ENCODE results near the gene CPNE5. TPM values are rescaled to one million over a fixed set of nuclear protein-coding genes. Genes with fewer than 3 reads are reported as not detected.
A peak's percentile ranks its signal among the peaks of the same experiment; 100 is the strongest.
"Not testable (repeated sequence)": the region's sequence is repeated elsewhere in the genome, so short reads cannot be mapped to it uniquely, and the experiment has no call there.

CPNE5 gene
- total RNA-seq, 1 donor from 2014 or later: 0.13 TPM

- no peak for DNase-seq (ENCODE audit: low read depth)
These were observed 110.7 kb downstream of the CPNE5 start for GRCh38 chr6:36728289-36729160.

DNA sequence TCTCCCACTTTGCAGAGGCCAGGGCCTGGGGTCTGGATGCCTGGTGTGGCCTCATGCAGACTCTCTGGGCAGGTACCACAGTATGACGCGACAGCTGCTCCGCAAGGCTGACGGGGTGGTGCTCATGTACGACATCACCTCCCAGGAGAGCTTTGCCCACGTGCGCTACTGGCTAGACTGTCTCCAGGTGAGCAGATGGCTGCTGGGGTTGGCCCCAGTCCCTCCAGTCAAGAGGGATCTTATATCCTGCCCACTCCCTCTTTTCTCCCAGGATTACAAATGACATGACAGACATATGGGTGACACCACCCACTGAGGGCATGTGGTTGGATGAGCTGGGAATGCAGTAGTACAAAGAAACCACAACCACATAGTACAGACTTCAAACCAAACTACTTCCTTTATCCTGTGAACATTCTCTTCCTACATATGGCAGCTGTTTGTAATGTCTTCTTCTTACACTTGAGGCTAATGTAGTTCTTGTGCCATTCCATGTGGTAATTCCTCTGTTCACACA lies 111.7 kb downstream of the CPNE5 start:
- peak; percentile 35 for DNase-seq (ENCODE audit: low read depth)

GRCh38 chr6:36725581-36725980 lies 113.7 kb downstream of the CPNE5 start:
- DNase-seq (ENCODE audit: low read depth): no peak

DNA sequence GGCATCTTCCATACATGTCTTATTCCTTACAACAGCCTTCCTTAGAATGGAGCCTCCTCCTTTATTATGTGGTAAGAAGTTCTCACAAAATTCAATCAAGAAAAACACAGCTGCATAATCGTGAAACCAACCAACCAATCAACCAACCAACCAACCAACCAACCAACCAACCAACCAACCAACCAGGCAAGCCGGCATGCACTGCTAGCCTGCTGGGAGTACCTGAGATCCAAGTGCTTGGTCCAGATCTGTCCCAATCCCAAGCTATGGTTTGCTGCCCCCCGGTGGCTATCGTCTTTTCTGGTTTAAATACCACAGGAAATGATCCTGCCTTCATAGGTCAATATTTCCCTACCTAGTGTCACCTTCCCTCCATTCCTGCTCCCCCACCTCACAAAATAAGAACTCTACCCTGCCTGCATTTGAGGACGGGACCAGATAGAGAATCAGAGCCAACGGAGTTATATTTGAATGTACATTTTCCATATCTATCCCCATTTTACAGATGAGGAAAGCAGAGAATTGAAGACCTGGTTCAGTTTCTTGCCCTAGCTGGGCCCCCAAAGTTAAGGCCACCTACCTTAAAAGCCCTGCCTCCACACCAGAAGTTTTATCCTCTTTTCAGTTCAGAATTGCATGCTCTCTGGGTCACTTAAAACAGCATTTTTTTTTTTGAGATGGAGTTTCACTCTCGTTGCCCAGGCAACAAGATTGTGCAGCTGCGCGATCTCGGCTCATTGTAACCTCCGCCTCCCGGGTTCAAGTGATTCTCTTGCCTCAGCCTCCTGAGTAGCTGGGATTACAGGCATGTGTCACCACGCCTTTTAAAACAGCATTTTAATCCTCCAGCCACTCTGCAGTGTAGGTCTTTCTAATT lies 114.5 kb downstream of the CPNE5 start:
- DNase-seq (ENCODE audit: low read depth): peak; percentile 75

DNA sequence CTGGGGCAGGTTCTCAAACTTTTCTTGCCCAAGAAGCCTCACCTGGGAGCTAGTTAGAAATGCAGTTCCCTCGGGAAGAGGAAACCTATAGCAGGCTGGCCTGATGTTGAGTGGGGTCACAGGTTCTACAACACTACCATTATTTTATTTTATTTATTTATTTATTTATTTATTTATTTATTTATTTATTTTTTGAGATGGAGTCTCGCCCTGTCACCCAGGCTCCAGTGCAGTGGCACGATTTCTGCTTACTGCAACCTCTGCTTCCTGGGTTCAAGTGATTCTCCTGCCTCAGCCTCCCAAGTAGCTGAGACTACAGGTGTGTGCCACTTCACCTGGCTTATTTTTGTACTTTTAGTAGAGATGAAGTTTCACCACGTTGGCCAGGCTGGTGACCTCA lies 115.3 kb downstream of the CPNE5 start:
- not testable (repeated sequence) for DNase-seq (ENCODE audit: low read depth)

DNA sequence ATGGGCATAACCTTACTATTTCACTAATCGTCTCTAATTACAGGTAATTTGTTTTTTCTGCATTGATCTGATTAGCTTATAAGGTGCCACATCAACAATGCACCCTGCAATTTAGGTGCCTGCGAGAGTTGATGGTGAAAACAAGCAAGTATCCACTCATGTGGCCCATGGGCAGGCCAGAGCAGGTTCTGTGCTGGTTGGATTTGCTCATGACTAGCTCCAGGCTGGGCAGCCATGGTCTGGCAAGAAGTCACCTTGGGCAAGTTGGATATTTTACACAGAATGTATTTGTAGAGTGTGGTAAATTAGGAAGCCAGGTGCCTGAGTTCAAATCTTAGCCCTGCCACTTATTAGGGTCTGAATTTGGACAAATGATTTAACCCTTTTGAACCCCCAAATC lies 116.4 kb downstream of the CPNE5 start:
- no peak for DNase-seq (ENCODE audit: low read depth)

DNA sequence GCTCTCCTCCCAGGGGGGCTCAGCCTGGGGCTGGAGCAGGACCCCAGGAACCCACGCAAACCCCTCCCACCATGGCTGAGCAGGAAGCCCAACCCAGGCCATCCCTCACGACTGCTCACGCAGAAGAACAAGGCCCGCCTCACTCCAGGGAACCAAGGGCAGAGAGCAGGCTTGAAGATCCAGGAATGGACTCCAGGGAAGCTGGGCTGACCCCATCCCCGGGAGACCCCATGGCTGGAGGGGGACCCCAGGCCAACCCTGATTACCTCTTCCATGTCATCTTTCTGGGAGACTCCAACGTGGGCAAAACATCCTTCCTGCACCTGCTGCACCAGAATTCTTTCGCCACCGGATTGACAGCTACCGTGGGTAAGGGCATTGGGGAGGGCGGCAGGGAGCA lies 116.9 kb downstream of the CPNE5 start:
- DNase-seq (ENCODE audit: low read depth): no peak

DNA sequence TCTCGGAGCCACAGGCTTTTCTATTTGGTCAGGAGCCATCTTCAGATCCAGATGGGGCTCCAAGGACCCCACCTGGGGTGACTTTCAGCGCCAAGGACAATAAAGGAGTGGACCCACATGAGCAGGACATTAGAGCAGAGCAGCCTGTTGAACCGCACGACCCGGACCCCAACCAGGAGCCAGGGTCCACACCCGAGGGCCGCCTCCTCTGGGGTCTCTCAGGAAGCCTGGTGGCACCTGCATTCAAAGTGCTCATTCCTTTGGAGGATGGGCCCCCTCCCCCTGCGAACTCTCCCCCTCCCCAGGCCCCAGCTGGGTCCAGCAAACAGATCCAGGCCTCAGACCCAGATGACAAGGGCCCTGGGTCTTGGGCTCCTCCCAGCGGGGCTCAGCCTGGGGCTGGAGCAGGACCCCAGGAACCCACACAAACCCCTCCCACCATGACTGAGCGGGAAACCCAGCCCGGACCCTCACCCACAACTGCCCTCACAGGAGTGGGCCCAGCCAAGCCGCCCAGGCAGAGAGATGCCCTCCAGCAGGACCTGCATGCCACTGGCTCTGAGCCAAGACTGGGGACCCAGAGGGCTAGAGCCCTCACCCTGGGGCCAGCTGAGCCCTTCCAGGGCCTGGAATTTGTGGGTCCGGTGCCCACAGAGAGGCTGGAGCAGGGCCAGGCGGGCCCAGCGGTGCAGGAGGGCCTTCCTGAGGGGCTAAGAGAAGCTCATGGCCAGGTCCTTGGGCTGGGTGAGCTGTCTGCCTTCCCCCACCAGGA lies 117.7 kb downstream of the CPNE5 start:
- DNase-seq (ENCODE audit: low read depth): no peak

DNA sequence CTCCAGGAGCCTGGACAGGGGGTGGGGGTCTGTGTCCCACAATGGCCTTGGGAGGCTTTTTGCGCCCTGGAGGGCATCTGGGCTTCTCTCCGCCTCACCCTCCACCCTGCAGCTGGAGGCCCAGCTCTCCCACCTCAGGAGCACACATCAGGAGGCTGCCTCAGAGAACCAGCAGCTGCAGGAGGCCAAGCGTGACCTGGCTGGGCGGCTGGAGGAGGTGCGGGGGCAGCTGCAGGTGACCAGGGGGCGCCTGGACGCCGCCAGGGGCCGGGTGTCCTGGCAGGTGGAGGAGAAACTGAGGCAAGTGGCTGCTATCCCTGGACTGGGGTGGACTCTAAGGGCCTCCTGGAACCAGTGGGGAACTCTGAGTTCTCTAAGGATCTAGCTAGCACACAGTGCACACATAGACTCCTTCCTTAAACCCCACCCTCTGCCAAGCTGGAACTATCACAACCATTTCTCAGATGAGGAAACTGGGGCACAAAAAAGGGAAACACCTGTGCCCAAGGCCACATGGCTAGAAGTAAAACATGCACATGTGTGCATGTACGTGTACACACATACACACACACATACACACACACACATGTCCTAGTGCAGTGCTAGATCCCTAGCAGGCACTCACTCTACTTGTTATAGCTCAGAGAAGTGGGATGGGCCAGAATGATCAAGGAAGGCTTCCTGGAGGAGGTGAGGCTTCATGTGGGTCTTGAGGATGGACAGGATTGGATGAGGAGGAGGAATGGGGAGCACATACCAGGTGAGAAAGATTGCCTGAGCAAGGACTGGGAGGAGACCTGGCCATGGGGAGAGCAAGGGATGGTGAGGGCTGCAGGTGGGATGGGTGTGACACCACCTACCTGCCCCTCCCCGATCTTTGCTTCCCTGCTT lies 118.7 kb downstream of the CPNE5 start:
- no peak for DNase-seq (ENCODE audit: low read depth)

DNA sequence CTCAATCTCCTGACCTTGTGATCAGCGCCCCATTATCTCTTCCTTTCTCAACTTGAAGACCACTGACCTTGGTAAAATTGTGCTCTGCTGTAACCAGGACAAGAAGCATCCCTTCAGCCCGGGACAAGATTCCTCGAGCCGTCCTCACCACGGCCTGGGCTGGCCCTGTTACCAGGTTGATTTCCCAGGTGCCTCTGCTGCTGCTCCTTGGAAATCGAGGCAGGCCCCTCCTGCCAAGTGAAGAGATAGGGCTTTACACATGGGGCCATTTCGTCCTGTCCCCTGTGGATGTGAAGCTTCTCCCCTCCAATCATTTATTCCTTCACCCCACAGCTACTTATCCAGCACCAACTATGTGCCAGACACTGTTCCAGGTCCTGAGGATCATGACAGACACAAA lies 120.1 kb downstream of the CPNE5 start:
- DNase-seq (ENCODE audit: low read depth): no peak

DNA sequence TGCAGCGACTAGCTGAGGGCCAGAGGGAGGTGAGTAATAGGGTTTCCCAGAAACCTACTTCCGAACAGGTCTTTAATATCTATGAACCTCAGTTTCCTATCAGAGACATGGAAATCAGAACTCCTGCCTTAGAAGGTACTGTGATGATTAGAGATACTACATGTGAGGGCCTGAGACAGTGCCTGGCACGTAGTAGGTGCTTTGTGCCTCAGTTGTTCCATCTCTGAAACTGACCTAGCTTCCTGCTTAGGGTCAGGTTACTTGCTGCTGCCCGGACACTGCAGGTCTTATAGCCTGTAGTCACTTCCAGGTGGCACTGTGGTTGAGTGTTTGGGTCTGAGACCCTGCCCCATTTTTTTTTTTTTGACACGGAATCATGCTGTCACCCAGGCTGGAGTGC lies 120.7 kb downstream of the CPNE5 start:
- DNase-seq (ENCODE audit: low read depth): no peak

- DNase-seq (ENCODE audit: low read depth): no peak
These were observed 121.2 kb downstream of the CPNE5 start for GRCh38 chr6:36717871-36718540.

DNA sequence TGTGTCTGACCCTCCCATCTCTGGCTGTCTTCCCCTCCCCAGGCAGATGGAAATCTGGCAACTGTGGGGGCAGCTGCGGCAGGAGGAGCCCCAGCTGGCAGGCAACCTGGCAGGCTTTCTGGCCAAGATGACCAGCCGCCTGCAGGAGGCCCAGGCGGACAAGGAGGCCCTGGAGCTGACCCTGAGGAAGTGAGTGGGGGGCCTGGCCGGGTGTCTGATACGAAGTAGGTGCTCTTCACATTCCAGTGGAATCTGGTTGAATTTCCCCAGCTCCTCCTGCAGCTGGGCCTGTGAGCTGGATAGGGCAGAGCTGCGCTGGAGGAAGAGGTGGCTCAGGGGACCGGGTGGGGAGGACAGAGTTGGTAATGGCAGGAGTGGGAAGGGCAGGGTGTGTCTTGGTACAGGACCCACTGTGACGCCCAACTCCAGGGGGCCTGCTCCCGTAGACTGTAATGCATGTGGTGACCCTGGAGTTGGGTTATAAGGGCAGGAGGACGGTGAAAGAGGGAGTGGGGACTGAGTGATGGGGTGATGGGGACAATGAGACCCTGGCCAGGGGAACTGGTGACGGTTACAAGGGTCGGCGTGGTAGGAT lies 121.9 kb downstream of the CPNE5 start:
- no peak for DNase-seq (ENCODE audit: low read depth)

GRCh38 chr6:36716476-36717093 lies 122.7 kb downstream of the CPNE5 start:
- no peak for DNase-seq (ENCODE audit: low read depth)

DNA sequence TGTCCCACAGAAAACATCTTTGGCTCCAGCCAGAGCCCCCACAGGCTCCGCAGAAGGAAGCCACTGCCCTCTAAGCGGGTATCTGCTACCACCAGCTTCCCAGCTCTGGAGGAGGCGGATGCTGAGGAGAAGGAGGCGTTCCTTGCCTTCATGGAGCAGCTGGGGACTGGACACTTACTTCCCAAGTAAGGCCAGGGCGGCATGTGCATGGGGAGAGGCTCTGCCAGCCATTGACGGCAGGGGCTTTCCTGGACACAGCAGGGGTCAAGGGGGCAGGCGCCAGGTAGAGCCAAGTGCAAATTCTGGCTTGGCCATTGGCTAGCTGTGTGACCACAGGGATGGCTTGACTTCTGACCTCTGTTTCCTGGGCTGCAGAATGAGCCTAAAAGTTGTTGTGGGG lies 123.8 kb downstream of the CPNE5 start:
- DNase-seq (ENCODE audit: low read depth): no peak

DNA sequence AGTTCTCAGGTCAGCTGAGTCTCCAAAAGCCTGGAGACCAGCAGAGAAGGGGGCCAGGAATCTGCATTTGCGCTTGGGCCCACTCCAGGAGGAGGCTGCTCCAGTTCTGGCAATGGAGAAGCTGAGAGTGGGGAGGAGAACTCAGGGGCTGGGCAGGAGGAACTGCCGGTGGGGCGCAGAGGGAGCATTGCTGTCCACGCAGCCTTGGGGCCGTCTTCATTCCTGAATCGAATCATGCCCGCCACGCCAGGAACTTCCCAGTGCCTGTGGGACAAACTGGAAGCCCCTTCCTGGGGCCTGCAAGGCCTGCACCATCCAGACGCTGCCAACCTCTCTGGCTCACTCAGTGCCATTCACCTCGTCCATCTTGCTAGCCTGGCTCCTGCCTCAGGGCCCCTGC lies 124.7 kb downstream of the CPNE5 start:
- no peak for DNase-seq (ENCODE audit: low read depth)

- DNase-seq (ENCODE audit: low read depth): no peak
These were observed 125.4 kb downstream of the CPNE5 start for GRCh38 chr6:36713846-36714245.

DNA sequence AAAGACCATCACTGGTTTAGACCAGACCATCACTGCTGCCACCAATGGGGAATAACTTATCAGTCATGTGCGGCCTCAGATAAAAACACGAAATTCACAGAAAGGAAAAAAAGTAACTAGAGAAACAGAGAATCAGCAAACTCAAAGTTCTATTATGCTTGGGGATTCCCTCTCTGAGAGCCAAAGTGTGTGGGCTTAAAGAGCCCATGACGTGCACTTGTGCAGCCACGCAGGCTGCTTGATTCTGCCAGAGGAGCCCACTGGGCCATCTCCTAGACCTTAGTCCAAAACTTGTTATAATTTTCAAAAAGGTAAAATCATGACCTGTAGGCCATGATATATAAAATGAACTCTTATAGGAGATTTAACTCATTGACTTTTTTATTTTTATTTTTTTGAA lies 126.4 kb downstream of the CPNE5 start:
- no peak for DNase-seq (ENCODE audit: low read depth)

- no peak for DNase-seq (ENCODE audit: low read depth)
These were observed 132.9 kb downstream of the CPNE5 start for GRCh38 chr6:36706339-36706738.

All from myocyte (in vitro differentiated cells).